Immature natural killer cell (primary cell): ENCODE data around the gene SLF2. TPM values are rescaled to one million over a fixed set of nuclear protein-coding genes. Genes with fewer than 3 reads are reported as not detected.
"Not testable (repeated sequence)": the region's sequence is repeated elsewhere in the genome, so short reads cannot be mapped to it uniquely, and the experiment has no call there.

ENCODE experiments used
- DNase-seq, 3 donors: peaks; one replicate each; pipeline ENCODE4 v3.0.0; 2022; ENCODE audit warnings: mixed read lengths in 1 of 3
- H3K27ac Mint-ChIP-seq, 6 donors: one replicate each; pipeline ENCODE4 v1.8.0; 2020; ENCODE audit warnings: mixed read lengths in 6 of 6, mild to moderate bottlenecking in 5 of 6, inconsistent platforms in 4 of 6, moderate library complexity in 3 of 6
- H3K27me3 Mint-ChIP-seq, 3 donors: one replicate each; pipeline ENCODE4 v1.8.0; 2020 to 2021; ENCODE audit warnings: low read depth in 3 of 3, mild to moderate bottlenecking in 3 of 3, mixed read lengths in 3 of 3, moderate library complexity in 3 of 3, inconsistent platforms in 1 of 3
- H3K36me3 Mint-ChIP-seq, 3 donors: one replicate each; pipeline ENCODE4 v1.8.0; 2020; ENCODE audit warnings: mixed read lengths in 3 of 3, inconsistent platforms in 2 of 3, mild to moderate bottlenecking in 2 of 3
- H3K4me1 Mint-ChIP-seq, 2 donors: one replicate each; pipeline ENCODE4 v1.8.0; 2020; ENCODE audit warnings: inconsistent platforms in 2 of 2, mild to moderate bottlenecking in 2 of 2, mixed read lengths in 2 of 2, moderate library complexity in 1 of 2
- H3K4me3 Mint-ChIP-seq, 5 donors: one replicate each; pipeline ENCODE4 v1.8.0; 2020; ENCODE audit warnings: mild to moderate bottlenecking in 5 of 5, mixed read lengths in 5 of 5, inconsistent platforms in 3 of 5, moderate library complexity in 3 of 5
- H3K9me3 Mint-ChIP-seq, 6 donors: one replicate each; pipeline ENCODE4 v1.8.0; 2020; ENCODE audit warnings: mild to moderate bottlenecking in 6 of 6, mixed read lengths in 6 of 6, inconsistent platforms in 4 of 6, moderate library complexity in 3 of 6
- polyA plus RNA-seq, 3 donors: library from polyadenylated mRNA; unstranded; fragments of 300-500 nt; fragmentation: Illumina TruSeq; gene quantifications; one replicate each; pipeline ENCODE4 v1.2.3, GENCODE V29; 2021

SLF2 gene
- polyA plus RNA-seq, 3 donors from 2014 or later = 6.1 to 21.3 (median 8.9) TPM

DNA sequence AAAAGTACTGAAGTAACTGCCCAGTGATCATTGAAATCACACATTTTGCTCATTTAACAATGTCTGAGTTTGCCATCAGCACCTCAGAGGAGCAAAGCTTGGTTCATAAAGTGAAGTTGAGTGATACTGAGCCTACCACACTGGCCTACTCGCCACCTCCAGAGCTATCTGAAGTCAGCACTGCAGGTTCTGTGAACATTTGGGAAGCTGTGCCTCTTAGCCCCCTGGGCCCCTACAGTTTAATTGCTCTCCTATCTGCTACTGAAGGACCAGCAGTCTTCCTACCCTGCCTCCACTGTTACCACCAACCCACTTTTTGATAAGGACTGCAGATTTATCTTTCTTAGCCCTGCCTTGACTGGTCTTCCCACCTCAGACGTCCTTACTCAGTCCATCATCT, 54.6 kb downstream of the SLF2 start:
- Mint-ChIP-seq H3K27ac (no peak overlapping the region), H3K9me3 (no peaks in the 10 kb centered on the region), H3K27me3 (peaks cover 2 to 10% (median 3%) of the 10 kb centered on the region in 3 donors), H3K4me3 (no peak overlapping the region), H3K36me3 (peaks cover 0 to 18% (median 6%) of the 10 kb centered on the region in 3 donors), H3K4me1 (peaks cover 15 to 21% of the 10 kb centered on the region in 2 donors)
- DNase-seq = no peak

DNA sequence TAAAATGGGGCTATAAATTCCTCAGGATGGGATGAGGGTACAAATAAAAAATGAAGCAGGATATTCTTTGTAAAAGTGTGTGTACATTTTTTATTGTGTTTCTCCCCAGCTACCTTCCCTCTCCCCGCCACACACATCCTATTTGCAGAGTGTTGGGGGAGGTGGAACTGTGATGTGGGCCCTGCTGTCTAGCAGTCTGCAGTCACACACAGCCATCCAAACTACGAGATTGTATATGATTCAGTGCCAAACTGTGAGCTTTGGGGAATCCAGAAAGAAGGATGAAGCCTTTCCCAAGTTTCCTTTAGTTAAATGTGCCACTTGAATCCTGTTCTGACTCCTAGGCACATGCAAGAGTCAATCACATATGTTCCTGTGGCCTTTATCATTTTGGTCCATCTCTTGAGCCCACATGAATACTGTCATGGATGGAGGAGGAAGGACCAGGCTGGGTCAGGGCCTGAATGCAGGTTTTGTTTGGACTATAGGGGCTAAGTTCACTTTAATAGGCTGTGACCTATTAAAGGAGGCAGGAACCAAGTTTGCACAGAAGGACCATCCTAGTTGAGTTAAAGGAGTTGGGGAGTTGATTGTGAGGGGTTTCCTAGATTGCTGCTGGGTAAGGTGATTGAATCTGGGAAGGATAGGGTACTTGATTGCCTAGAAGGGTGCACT, 55.4 kb downstream of the SLF2 start:
- Mint-ChIP-seq H3K36me3 (peaks cover 0 to 9% (median 6%) of the 10 kb centered on the region in 3 donors), H3K27ac (peak overlapping the region in 2 of 6 donors; percentile 18 to 57), H3K4me1 (peaks cover 15 to 21% of the 10 kb centered on the region in 2 donors)

DNA sequence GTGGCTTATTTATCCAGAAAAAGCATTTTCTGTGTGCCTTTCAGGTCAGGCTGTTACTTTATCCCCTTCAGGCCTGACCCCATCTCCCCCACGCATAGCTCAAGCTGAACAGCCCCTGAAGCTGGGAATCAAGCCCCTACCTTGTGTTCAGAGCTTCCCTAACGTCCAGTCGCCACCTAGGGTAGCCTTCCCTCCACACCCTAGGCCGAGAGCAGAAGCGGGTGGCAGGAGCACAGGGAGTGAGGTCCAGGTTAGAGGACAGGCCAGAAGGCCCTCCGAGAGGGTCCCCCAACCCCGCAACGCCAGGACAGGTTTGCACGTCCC, 56.1 kb downstream of the SLF2 start:
- no peak for DNase-seq
- Mint-ChIP-seq H3K27me3 (peaks cover 2 to 12% (median 3%) of the 10 kb centered on the region in 3 donors), H3K4me1 (peaks cover 15 to 21% of the 10 kb centered on the region in 2 donors), H3K9me3 (no peaks in the 10 kb centered on the region), H3K36me3 (peaks cover 0 to 9% (median 6%) of the 10 kb centered on the region in 3 donors), H3K4me3 (peak overlapping the region; percentile 60 to 79 (median 68)), H3K27ac (no peak overlapping the region)

More for the DNA sequence above, 55.4 kb downstream of the SLF2 start:
- Mint-ChIP-seq H3K4me3 (peak overlapping the region; percentile 22 to 79 (median 66)), H3K9me3 (no peaks in the 10 kb centered on the region), H3K27me3 (peaks cover 2 to 12% (median 3%) of the 10 kb centered on the region in 3 donors)
- DNase-seq = no peak

DNA sequence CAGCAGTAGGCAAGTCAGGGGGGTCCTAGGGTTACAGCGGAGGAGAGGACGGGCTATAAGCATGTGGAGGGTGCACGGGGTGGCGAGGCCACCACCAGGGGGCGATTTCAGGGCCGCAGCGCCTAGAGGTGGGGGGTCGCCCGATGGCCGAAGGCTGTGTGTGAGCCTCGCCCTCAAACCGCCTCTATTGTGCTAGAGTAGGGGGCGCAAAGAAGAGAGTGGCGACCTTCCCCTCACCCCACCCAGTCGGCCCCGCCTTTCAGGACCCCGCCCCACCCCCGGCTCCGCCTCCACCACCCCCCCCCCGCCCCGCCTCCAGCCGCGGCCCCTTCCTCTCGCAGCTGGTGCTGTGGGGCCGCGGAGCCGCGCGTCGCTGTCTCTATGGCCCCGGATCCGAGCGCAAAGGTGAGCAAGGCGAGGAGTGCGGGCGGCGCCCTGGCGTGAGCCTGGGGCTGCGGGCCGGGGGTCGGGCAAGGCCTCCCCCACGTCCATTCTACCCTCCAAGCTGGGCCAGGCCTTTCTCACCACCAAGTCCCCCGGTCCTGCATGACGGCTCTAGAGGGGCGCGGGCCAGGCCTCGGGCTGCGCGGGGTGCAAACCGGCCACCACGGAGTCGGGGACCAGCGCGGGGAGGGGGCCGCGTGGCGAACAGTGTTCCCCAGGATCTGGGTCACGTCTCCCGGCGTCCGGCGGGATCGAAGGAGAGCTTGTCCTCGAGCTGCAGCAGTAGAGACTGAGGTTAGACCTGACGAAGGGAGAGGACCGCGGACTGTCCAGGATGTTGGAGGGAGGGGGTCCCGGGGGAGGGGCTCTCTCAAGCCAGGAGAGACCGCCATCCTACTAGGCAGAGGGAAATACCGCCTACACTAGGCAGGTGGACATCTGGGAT, 56.7 kb downstream of the SLF2 start, which contains the start of gene SEMA4G:
Gene SEMA4G (plus strand): TSS at position 318 of the 889 bp plus-strand sequence. CDS start 3,409 bp downstream, outside the sequence.
- Mint-ChIP-seq H3K27ac (peak within 1 kb of the TSS in 3 of 6 donors; percentile 18 to 57 (median 18)), H3K4me1 (peaks cover 15 to 21% of the 10 kb centered on the region in 2 donors), H3K9me3 (no peaks in the 10 kb centered on the region), H3K36me3 (peaks cover 0 to 9% (median 6%) of the 10 kb centered on the region in 3 donors), H3K27me3 (peaks cover 2 to 12% (median 3%) of the 10 kb centered on the region in 3 donors), H3K4me3 (peak within 1 kb of the TSS; percentile 60 to 79 (median 68))
- peak; percentile 43 to 46 (median 45) for DNase-seq

DNA sequence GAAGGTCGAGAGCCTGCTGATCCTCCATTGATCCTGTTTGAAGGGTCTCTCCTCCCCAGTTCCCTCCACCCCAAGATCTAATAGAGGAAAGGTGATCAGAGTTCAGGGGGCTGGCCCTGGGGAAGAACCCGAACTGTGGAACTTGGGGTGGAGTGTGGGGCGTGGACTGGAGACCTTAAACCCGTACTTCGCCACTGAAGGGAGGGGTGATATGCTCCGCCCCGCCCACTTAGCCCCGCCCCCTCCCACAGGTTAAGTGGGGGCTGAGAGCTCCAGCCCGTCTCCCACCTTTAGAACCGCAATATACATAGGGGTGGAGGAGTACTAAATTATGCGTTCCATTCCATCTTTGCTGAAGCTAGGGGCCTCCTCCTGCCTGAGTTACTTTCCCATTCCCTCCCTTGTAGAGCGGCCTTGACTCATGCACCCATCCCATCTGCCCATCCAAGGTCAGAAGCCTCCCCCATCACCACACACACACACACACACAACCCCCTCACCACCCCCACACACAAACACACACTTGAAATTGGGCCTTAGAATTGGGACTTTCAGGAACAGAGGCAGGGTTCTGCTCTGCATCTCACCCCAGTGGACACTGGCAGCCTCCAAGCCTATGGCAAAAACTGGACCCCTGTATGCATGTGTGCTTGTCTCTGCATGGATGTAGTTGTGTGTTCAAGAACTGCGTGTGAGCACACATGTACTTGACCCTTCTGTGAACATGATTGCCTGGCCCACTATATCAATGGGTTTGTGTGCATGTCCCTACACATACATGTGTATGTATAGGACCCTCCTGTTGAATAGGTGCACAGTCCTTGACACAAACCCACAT, 57.5 kb downstream of the SLF2 start:
- Mint-ChIP-seq H3K4me3 (peak overlapping the region; percentile 35 to 67 (median 51)), H3K4me1 (peaks cover 15 to 21% of the 10 kb centered on the region in 2 donors), H3K27me3 (peaks cover 2 to 12% (median 3%) of the 10 kb centered on the region in 3 donors), H3K27ac (peak overlapping the region in 2 of 6 donors; percentile 18 to 63), H3K9me3 (no peaks in the 10 kb centered on the region), H3K36me3 (peaks cover 0 to 7% (median 6%) of the 10 kb centered on the region in 3 donors)
- no peak for DNase-seq

DNA sequence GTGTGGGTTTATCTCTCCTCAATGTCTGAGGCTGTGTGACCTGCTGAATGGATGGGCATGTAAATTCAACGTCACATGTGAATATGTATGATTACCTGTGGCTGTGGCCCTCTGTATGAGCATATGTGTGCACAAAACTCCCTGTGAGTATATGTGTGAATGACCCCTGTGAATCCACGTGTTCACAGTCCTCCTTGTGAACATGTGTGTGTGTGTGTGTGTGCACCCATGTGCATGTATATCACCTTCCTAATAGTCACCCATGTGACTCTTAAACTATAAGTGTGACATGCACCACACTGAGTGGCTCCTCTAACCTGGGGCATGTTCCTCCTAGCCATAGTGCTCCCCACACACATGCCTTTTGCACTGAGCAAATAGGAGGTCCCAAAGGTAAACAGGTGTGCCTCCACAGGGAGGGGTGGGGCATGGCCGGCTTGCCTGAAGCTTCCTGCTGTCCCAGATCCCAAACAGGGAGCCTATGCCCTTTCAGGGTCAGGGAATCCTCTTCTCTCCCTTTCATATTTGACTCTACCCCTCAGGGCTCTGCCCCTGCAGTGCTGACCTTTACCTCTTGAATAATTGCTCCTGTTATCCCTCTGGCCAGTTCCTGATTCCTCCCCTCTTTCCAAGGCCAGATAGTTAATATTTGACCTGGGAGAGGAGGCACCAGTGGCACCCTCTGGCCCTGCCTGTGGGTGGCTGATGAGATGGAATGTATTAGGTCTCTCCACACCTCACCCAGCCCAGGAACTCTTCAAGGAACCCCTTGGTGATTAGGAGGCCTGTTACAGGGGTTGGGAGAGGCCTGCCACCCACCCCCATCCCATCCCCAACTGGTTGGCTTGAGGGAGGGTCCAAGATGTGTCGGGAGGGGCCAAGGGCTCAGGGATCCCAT, 58.4 kb downstream of the SLF2 start:
- H3K4me3 Mint-ChIP-seq = peak overlapping the region; percentile 35 to 67 (median 51)
- H3K27ac Mint-ChIP-seq = no peak overlapping the region

DNA sequence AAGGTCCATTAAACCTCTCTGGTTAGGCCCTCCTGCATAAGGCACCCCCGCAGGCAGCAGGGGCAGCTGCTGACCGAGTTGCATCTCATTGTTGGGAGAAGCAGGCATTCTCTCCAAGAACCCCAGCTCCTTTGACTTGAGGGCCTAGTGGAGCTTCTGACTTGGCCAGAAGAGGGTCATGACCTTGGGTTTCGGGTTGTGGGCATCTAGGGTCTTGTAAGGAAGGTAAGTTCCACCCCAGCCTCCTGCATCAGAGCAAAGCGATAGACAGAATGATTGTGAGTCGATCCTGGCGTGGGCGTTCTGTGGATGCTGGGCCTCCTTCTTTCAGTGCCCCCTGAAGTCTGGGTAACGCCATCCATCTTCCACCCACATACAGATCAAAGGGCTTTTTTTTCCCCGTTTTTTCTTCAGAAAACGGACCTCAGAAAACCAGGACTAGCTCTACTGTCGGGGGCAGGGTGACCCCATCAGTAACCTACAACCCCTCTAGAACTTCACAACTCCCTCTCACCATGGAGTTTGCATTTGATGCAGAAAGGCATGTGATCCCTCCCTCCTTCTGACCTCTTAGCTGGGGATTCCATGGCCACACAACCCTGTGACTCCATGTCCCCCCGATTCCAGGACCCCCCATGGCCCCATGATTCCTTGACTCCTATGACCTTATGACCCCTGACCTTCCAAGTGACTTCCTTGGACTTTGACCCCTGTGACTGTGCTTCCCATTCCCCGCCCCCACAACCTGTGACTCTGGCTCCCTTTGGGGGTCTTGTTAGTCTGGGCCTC, 59.5 kb downstream of the SLF2 start:
- Mint-ChIP-seq H3K4me3 (no peak overlapping the region), H3K4me1 (peaks cover 15 to 21% of the 10 kb centered on the region in 2 donors), H3K9me3 (no peaks in the 10 kb centered on the region), H3K27ac (peak overlapping the region in 1 of 6 donors; percentile 40), H3K36me3 (peaks cover 0 to 7% (median 4%) of the 10 kb centered on the region in 3 donors), H3K27me3 (peaks cover 2 to 12% (median 3%) of the 10 kb centered on the region in 3 donors)
- no peak for DNase-seq

More for the DNA sequence above, 58.4 kb downstream of the SLF2 start:
- peaks cover 2 to 12% (median 3%) of the 10 kb centered on the region in 3 donors for H3K27me3 Mint-ChIP-seq
- H3K9me3 Mint-ChIP-seq = no peaks in the 10 kb centered on the region
- peaks cover 15 to 21% of the 10 kb centered on the region in 2 donors for H3K4me1 Mint-ChIP-seq
- no peak for DNase-seq
- no peaks in the 10 kb centered on the region for H3K36me3 Mint-ChIP-seq

DNA sequence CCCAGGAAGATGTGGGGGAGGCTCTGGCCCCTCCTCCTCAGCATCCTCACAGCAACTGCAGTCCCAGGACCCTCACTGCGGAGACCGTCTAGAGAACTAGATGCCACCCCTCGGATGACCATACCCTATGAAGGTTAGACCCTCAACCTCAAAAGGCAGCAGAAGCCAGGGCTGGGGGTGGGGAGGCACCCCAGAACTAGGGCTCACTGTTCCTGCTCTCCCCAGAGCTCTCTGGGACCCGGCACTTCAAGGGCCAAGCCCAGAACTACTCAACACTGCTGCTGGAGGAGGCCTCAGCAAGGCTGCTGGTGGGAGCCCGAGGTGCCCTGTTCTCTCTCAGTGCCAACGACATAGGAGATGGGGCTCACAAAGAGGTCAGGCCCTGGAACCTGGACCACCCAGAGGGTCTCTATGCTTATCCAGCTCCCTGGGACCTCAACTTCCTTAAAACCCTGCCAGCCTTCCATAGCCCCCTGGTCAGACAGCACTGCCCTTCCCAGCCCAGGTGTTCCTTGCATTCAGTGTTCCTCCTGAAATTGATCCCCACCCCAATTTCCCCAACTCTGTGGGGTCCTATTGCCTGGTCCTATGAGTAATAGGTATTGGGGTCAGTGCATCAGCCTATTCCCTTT, 60.3 kb downstream of the SLF2 start:
- Mint-ChIP-seq H3K4me1 (peaks cover 15 to 21% of the 10 kb centered on the region in 2 donors), H3K36me3 (peaks cover 0 to 7% (median 4%) of the 10 kb centered on the region in 3 donors), H3K4me3 (no peak overlapping the region), H3K27ac (peak overlapping the region in 2 of 6 donors; percentile 26 to 40), H3K27me3 (peaks cover 3 to 12% (median 3%) of the 10 kb centered on the region in 3 donors), H3K9me3 (no peaks in the 10 kb centered on the region)
- no peak for DNase-seq

DNA sequence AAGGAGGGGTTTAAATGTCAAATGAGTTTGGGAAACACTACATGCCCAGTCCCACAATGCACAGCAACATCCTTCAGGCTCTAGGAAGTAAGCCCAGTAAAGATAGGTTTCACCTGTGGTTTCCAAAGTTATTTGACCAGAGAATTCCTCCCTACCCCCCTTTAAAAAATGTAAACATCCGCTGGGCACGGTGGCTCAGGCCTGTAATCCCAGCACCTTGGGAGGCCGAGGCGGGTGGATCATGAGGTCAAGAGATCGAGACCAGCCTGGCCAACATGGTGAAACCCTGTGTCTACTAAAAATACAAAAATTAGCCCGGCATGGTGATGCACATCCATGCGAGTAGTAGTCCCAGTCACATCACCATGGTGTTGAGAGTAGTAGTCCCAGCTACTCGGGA, 62.6 kb downstream of the SLF2 start:
- not testable (repeated sequence) for H3K9me3 Mint-ChIP-seq, H3K4me1 Mint-ChIP-seq

DNA sequence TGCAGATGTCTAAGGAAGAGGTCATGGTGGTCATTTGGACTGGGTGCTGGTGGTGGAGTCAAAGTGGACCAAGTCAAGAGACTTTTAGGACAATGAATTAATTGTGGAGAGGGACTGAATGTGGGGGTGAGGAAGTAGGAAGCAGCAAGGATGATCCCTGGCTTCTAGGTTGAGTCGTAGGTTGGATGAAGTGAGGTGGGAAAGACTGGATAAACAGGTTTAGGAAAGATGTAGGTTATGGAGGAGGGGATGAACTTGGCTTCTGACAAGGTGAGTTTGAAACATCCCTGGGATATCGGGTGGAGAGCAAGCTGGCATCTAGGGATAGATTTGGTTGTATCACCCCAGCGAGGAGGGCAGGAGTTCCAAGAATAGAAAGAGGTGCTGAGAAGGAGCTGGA, 64.1 kb downstream of the SLF2 start:
- Mint-ChIP-seq H3K9me3 (no peaks in the 10 kb centered on the region), H3K4me3 (no peak overlapping the region), H3K36me3 (peaks cover 3 to 11% (median 10%) of the 10 kb centered on the region in 3 donors), H3K4me1 (no peaks in the 10 kb centered on the region), H3K27me3 (peaks cover 0 to 2% (median 2%) of the 10 kb centered on the region in 3 donors), H3K27ac (no peak overlapping the region)
- DNase-seq = no peak

More for the DNA sequence above, 62.6 kb downstream of the SLF2 start:
- not testable (repeated sequence) for H3K36me3 Mint-ChIP-seq, H3K27me3 Mint-ChIP-seq, DNase-seq, H3K27ac Mint-ChIP-seq, H3K4me3 Mint-ChIP-seq

DNA sequence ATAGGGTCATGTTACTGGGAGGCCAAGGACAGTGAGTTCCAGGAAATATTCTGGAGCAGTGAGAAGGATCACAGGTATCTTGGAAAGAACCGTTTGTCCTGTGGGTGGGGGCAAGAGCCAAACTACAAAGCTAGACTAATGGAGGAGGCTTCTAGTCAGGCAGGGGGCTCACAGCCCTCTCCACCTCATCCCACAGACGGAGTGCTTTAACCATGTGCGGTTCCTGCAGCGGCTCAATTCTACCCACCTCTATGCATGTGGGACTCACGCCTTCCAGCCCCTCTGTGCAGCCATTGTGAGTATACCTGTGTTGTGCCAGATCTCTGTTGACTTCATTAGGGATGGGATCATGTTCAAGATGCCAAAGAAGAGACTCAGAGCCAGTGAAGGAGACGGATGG, 64.7 kb downstream of the SLF2 start:
- H3K36me3 Mint-ChIP-seq = peaks cover 7 to 15% (median 14%) of the 10 kb centered on the region in 3 donors
- no peaks in the 10 kb centered on the region for H3K4me1 Mint-ChIP-seq
- peaks cover 0 to 4% (median 2%) of the 10 kb centered on the region in 3 donors for H3K27me3 Mint-ChIP-seq
- DNase-seq = no peak
- H3K4me3 Mint-ChIP-seq = no peak overlapping the region
- H3K27ac Mint-ChIP-seq = no peak overlapping the region
- H3K9me3 Mint-ChIP-seq = no peaks in the 10 kb centered on the region
